Measurements from ENCODE around the gene CREB5.

The CREB5 gene

GRCh38 chr7:28684650-28685241 is 272.4 kb downstream of the CREB5 start:
- no peak for DNase-seq (ENCODE audit: low read depth)

- DNase-seq (ENCODE audit: low read depth): no peak
Measured at GRCh38 chr7:28685242-28685643, 272.9 kb downstream of the CREB5 start.

GRCh38 chr7:28685644-28686417 is 273.5 kb downstream of the CREB5 start:
- no peak for DNase-seq (ENCODE audit: low read depth)

GRCh38 chr7:28686418-28686800 is 274.1 kb downstream of the CREB5 start:
- no peak for DNase-seq (ENCODE audit: low read depth)

DNA sequence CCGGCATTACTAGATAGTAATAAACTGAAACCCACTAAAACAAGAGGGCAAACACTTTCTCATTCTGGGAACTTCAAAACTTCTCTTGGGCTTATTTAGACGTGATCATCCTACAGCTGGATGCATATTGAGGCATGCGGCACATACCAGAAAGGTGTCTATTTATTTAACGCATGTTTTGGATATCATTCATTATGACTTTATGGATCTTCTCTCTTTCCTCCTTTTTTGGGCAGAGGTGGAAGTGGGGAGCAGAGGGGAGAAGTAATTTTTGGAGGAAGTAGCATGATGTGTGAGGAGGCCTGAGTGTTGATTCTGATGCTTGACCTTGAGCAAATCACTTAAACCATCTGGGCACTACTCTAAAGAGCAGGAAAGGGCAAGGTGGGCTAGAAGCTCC is 275.2 kb downstream of the CREB5 start:
- no peak for DNase-seq (ENCODE audit: low read depth)

- no peak for DNase-seq (ENCODE audit: low read depth)
Measured at GRCh38 chr7:28688174-28688573, 275.9 kb downstream of the CREB5 start.

DNA sequence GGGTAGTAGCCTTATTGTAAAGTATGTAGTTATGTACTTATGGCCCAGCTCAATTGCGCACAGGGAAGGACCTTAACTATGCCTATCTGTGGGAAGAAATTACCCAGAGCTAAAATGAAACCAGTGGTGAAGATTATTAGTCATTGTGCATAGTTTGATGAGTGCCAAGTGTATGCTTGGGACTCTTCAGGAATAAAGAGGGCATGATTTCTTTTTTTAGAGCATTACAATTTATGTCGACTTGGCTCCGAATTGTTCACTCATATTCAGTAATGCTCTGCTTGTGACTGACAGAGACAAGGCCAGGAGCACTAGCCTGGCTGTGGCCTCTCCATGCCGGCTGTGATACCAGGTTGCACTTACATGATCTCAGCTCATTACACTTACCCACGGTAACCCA is 276.3 kb downstream of the CREB5 start:
- DNase-seq (ENCODE audit: low read depth): no peak

DNA sequence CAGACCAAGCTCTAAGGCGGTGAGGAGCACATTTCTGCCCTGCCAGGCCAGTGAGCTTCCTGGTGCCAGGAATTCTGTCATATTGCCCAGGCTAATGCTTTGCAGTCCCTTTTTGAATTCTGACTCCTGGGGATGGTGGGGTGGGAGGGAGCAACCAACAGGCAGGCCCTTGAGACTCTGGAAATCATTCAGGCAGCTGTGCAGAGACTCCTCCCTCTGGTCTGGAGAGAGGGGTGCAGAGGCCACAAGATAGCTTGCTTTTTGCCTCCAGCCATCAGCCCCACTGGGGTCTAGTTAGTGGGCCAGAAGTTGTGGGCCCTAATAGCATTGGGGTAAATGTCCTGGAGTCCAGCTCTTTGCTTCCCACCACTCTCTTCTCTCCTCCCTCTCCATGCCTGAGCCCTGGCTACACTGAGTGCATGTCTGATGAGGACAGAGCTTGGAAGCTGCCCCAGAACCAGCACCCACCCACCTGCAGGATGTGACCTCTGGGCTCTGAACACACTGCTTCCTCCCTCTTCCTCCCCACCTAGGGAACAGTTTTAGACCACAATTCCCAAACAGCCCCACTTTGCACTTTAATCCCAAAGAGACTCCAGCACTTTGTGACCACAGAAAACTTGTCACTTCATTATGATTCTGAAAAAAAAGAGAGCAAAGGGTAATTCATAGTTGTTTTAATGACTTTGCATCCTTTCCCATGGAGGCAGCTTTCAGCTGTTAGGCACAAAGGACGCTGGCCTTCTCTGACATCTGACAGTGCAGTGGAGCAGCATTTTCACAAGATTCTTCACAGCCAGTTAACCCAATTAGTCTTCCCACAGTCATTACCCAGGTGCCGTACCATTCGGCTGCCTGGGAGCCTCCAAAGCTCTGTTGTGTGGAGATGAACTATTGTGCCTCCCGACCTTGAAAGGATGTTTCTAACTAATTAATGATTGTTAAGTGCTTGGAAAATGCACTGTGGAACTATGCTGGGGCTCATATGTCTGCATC is 283.3 kb downstream of the CREB5 start:
- no peak for DNase-seq (ENCODE audit: low read depth)

GRCh38 chr7:28697913-28698563 is 285.7 kb downstream of the CREB5 start:
- no peak for DNase-seq (ENCODE audit: low read depth)

- no peak for DNase-seq (ENCODE audit: low read depth)
Measured at GRCh38 chr7:28698840-28699239, 286.5 kb downstream of the CREB5 start.

DNA sequence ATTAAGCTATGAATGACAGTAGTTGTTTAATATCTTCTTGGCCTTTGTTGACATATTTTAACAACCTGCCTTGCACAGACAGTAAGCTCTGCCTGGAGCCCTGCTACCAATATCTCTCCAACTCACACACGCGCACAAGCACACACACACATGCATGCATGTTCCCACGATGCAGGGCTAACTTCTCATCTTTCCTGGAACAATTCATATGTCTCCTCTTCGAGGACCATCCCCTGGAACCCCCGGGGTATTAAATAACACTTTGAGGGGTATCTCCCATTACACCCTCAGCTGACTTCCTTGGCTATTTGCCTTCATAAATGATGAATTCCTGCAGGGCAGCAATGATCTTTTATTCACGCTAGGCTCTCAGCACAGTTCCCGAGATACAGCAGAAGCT is 287.8 kb downstream of the CREB5 start:
- no peak for DNase-seq (ENCODE audit: low read depth)

- no peak for DNase-seq (ENCODE audit: low read depth)
Measured at GRCh38 chr7:28700790-28701203, 288.5 kb downstream of the CREB5 start.

DNA sequence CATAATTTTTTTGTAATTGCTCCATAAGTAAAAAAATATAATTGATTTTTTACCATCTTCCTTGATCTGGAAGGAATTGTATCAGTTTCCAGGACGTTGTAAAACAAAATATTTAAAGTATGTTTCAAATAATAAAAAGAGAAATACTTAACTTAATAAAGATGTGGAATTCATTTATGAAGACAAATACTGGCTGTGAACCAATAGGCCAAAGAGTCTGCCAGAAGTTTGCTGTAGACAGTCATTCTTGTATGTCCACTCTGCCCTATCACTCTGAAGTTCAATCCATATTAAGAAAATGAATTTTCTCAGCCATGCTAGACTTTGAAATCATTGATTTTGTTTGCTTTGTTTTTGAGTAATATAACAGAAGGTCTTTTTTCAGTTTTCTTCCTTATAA is 289.4 kb downstream of the CREB5 start:
- no peak for DNase-seq (ENCODE audit: low read depth)

GRCh38 chr7:28702171-28702570 is 289.9 kb downstream of the CREB5 start:
- DNase-seq (ENCODE audit: low read depth): no peak

GRCh38 chr7:28703037-28703765 is 290.9 kb downstream of the CREB5 start:
- DNase-seq (ENCODE audit: low read depth): no peak

DNA sequence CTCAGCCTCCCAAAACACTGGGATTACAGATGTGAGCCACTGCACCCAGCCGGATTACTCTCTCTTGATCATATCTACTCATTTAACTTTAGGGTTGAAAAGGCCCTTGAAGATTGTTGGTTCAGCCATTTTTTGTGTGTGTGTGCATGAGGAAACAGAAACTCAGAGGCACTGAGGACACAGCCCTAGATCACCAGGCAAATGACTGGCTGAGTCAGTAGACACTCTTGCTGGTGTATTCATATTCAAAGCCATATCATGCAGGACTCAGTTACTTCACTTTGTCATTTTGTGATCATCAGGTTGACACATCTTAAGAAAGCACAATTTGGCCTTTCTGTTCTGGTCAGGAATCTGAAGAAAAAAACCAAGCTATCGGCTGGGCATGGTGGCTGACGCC is 292.4 kb downstream of the CREB5 start:
- no peak for DNase-seq (ENCODE audit: low read depth)

GRCh38 chr7:28705350-28705749 is 293.0 kb downstream of the CREB5 start:
- DNase-seq (ENCODE audit: low read depth): no peak

DNA sequence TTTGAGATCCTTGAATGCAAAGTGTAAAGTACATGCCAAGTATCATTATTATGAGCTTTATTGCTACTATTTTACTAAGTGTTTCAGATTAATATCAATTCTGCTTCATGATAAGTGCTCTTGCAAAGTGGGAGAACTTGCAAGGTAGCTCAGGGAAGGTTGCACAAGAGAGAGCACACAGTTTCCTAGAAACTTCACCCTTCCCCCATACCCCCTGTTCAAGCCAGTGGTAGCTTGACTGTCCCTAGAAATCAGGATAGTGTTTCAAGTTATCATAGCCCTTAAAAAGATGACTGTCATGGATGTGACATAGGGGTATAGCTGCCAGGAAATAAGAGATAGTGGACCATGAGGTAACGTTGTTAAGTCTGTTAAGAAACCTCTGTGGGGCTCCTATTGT is 294.3 kb downstream of the CREB5 start:
- DNase-seq (ENCODE audit: low read depth): no peak

DNA sequence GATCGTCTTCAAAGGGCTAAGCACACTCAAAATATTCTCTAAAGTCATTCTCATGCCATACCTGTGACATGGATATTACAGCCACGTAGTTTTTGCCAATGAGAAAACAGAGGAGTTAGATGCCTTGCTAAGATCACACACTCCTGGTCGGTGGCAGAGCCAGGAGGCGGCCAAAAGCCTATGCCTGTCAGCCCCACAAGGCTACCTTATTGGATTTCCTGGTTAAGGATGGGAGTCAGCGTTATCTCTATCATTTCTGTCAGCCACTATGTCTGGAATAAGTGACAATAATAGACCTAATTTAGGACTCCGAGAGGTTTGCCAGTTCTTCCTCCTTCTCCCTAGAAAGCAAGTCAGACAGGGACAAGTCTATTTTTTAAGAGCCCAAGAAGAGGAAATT is 295.0 kb downstream of the CREB5 start:
- no peak for DNase-seq (ENCODE audit: low read depth)

DNA sequence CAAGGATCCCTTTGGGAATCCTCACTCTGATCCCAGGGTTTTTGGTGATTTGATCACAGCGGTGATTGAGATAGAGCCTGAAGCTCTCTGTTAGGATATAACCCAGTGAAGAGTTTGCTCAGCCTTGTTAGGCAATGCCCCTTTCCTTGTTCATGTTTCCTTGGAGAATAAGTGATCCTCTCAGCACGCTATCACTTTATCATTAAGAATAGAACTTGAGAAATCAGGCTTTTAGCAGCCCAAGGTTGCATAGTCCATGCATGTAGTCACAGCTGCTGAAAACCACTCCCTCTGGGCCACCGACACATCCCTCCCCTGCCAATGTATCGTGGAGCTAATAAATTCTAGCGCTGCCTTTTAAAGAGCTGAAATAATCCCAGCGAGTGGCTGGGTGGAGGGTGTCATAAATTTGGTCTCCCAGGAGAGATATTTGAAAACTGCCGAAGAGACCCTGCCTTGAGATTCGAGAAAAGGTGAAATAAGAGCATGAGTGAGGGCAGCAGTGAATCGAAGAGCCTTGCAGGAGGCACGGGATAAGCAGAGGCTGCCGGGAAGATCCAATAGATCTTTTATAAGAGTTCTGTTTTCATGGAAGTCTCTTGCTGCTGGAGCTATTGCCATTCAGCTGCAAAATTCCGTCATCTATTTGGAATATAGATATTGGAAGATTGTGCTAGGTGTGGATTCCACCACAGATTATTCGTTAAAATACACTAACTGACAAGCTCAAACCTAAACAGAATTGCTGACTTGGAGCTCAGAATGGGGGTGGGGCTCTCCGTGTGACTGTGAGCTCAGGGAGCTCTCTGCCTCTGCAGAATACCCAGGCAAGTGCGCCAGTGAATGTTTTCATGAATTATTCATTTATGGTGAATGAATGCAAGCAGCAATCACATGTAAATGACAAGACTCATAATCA is 296.0 kb downstream of the CREB5 start:
- no peak for DNase-seq (ENCODE audit: low read depth)

All from activated T-cell treated with anti-CD3 and anti-CD28 coated beads for 1 hour (primary cell).